Right kidney (tissue), 1 donor: ENCODE results near the gene CRISPLD2.

Experiments used
- DNase-seq: peaks from one replicate; pipeline ENCODE4 v3.0.0-alpha.2; 2016

Gene CRISPLD2

GRCh38 chr16:84795329-84796053 is 24.3 kb upstream of the CRISPLD2 start:
- no peak for DNase-seq

DNA sequence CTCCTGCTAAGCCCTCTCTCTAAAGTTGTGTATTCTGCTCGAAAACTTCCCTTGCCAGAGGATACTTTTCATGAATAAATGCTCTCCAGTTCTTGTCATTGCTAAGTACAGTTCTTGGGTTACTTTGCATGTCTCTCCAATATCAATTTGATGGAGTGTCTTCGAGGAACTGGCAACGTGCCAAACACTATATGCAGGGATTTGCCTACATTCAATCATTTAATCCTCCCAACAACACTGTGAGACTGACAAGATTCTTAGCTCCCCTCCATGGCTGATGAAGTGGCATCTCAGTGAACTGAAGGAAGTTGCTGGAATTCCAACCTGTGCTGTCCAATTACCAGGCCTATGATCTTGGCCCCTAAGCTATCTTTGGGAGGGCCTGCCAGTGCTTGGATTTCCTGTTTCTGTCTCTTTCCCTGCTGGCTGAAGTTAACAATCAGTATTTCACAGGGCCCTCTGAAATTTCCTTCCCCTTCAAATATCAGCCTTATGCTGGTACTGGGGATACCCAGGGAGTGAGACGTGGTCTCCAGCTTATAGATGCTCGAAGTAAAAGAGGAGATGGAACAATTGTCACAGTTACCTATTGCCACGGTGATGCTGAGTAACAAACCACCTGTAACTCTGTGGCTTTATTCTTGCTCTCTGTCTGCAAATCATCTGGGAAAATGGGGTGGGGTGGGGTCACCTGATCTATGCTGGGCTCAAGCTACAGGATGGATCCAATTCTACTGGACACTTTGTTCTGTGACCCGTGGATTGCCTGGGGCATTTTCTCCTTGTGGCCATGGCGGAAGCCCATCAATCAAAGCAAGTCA is 19.4 kb upstream of the CRISPLD2 start:
- no peak for DNase-seq

GRCh38 chr16:84803146-84803545 is 16.6 kb upstream of the CRISPLD2 start:
- no peak for DNase-seq

DNA sequence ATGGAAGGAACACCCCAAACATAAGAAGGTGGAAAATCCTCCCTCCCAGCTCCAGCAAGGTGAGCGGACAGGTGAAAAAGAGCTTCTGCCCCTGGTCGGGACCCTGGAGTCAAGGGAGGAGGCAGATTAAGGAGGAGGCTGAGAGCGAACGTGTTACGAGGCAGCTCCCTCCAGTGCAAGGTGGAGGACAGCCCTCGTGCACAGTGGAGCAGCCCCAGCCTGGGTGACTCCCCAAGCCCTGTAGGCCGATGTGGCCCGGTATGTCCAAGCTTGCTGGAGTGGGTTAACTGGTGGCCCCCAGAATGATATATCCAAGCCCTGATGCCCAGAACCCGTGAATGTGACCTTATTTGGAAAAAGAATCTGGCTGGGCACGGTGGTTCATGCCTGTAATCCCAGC is 15.5 kb upstream of the CRISPLD2 start:
- DNase-seq: no peak

GRCh38 chr16:84806256-84806889 is 13.4 kb upstream of the CRISPLD2 start:
- no peak for DNase-seq

- DNase-seq: no peak
Observed at GRCh38 chr16:84806890-84807258, 12.9 kb upstream of the CRISPLD2 start.

- DNase-seq: no peak
Observed at GRCh38 chr16:84807776-84808175, 12.0 kb upstream of the CRISPLD2 start.

GRCh38 chr16:84808826-84809225 is 11.0 kb upstream of the CRISPLD2 start:
- DNase-seq: no peak

GRCh38 chr16:84810518-84811273 is 9.1 kb upstream of the CRISPLD2 start:
- no peak for DNase-seq

DNA sequence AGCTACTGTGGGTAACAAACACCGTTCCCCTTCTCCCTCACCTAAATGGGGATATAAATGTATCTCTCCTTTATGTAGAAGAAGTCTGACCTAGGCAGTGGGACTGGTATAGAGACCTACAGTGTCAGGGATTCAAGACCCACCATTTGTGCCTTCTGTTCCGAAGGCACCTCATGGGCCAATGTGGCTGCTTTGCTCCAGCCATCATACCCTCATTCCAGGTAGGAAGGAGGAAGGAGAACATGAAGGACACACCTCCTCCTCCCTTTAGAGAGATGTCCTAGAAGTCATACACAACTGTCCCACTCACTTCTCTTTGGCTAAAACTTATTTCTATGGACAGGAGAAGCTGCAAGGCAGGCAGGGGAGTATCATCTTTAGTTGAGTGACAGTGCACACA is 8.3 kb upstream of the CRISPLD2 start:
- DNase-seq: no peak

DNA sequence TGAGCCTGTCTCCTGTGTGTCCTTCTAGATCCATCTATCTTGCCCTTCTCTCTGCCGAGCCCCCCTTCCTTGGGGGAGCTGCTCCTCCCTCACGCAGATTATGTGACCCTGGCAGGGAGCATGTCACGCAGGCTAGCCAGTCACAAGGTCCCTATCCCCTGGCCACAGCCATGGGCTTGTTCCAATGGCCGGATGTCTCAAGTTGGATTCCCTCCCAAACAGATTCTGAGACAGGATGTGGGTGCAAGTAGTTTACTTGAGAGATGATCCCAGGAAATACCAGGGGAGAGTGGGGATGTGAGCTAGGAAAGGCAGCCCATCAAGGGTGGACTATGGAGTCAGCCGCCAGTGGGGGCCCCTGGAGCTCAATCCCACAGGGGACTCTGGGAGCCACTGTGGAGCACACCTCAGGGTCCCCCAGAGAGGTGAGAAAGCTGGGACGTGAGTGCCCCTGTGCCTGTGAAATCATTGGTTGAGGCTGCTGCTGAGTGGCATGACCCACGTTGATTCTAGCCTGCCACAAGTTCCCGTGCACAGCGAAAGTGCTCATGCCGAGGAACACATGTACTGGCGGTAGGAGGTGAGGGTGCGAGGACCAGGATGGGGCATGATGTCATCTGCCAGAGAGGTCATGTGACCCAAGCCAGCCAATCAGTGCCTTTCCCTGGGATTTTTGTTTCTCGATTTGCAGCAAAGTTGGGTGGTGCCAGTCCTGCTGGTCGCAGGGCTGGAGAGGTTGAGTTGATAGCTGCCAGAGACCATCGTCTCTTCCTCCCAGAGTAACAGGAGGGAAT is 6.4 kb upstream of the CRISPLD2 start:
- DNase-seq: no peak

GRCh38 chr16:84815462-84815861 is 4.3 kb upstream of the CRISPLD2 start:
- DNase-seq: no peak

GRCh38 chr16:84816023-84816422 is 3.8 kb upstream of the CRISPLD2 start:
- no peak for DNase-seq

DNA sequence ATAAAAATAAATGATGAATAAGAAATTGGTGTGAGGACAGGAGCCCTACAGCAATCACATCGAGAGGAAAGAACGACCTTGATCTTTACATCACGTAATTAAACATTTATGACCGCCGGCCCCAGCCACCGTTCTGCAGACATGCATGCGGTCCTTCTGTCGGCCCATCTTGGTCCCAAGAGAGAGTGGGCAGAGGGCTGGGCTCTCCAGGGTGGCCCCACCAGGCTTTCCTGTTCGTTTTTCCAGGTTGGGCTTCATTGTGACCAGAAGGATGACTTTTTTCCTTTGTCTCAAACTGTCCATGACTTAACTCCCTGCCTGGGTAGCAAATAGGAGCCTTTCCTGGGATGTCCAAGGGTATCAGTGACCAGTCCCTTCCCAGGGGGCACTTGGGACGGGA is 3.3 kb upstream of the CRISPLD2 start:
- DNase-seq: no peak

DNA sequence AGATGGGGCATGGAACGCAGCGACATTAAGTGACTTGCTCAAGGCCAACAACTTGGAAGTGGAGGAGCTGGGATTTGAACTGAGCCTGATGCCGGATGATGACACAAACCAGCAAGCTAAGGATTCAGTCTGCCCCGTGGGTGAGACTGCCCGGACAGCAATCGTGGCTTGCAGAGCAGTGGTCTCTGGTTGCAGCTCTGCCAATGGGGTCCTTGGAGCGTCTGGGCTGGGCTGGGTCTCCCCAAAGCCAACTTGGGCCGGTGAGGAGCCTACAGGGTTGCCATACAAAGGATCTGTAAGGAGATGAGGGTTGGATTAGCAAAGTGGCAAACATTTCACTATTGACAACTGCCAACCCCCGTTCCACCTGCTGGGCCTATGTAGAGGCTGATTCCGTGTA is 2.6 kb upstream of the CRISPLD2 start:
- DNase-seq: no peak

GRCh38 chr16:84817613-84818012 is 2.2 kb upstream of the CRISPLD2 start:
- no peak for DNase-seq

DNA sequence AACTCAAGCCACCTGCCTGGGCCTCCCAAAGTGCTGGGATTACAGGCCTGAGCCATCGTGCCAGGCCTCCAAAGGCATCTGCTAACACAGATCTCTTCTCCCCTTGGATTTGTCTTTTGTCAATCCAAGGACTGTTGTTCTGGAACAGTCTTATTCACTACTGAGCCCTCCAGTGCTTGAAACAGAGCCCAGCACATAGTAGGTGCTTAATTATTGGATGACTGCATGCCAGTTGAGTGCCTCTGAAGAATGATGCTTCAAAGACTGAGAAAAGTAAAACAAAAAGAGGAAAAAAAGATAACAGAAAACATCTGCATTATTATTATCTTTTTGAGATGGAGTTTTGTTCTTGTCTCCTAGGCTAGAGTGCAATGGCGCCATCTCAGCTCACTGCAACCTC is 1.7 kb upstream of the CRISPLD2 start:
- no peak for DNase-seq

DNA sequence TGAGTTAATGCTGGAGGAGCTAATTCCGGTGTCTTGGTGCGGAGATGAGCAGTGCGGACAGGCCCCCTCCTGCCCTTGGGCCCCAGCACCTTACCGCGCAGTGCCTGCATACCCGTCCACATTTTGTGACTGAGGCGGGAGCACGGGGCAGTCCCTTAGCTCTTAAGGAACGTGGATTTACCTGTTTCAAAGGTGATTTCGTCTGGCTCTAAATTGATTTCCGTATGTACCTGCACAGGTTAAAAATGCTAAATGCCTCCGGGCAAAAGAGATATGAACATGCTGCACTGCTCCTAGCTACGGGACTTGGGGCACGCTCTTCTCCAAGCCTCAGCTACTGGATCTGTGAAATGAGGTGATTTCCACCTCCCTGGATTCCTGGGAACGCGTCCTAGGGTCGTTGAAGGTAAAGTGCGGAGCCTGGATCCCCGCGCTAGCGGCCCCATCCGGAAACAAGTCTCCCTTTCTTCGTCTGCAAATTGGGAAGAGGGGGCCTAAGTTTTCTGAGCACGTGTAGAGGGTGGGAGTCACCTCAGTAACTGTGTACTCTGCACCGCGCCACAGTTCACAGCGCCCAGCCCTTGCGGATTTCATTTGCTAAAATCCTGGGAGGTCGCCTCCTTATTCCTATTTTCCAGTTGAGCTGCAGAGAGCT is 669 bp upstream of the CRISPLD2 start:
- no peak for DNase-seq

DNA sequence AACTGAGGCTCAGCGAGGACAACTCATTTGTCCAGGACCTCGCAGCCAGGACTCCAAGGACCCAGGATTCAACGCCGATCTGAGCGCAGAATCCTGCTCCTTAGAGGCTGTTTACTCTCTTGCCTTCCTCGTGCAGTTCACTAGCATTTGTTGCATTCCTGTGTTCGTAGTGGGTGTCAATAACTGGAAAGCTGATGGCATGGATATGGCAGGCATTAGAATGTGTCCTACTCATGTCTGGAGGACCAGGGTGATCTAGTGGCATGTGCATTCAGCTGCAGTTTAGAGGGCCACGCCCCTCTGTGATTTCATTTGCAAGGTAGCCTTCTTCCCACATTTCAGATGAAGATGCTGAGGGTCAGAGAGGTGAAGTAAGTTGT is 510 bp downstream of the CRISPLD2 start:
- DNase-seq: no peak

DNA sequence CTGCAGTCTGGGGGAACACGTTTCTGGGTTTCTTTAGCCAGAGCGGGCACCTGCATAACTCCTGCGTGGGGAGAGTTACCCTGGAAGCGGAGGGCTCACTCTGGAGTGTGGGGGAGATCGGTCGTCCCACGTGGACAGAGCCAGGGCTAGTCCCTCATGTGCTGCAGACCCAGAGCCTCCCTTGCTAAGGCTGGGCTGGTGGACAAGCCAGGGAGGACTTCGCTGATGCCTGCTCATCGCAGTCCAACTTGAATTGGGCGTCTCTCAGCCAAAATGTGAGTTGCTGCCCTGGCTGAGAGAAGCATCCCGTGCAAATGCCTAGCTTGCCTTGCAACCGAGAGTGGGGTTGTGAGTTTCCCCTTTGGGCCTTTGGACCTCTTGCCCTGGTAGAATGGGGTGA is 986 bp downstream of the CRISPLD2 start:
- no peak for DNase-seq

DNA sequence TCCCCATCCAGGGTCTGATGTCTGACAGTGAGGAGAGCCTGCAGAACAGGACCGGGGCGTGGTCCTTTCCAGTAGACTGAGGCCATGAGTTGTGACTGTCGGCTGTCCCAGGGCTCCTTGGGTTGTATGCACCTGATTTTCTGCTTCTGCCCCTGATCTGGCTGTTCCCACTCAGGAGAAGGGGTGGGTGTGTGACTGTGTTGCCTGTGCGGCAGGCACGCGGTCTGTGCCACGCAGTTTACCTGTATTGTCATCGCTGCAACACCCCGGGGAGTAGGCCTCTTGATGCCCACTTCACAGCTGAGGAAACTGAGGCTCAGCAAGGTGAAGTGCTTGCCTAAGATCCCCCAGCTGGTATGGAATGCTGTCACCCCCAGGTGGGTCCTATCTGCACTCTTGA is 1.4 kb downstream of the CRISPLD2 start:
- DNase-seq: no peak
